Endothelial cell of umbilical vein (primary cell): ENCODE data around the gene PSMA1. TPM values are rescaled to one million over a fixed set of nuclear protein-coding genes. Genes with fewer than 3 reads are reported as not detected.

Experiments
- BruUV-seq: library from RNA; stranded (reverse); fragments of 400-500 nt; replicated peaks from 2 replicates; lab custom pipeline; 2021; lab: Mats Ljungman, UMichigan
- CTCF ChIA-PET: fragments of 300-600, 350-600 bp; sonication (Branson Sonifier 250); formaldehyde crosslinking; loops from one replicate; lab custom pipeline; 2021; ENCODE audit warnings: antibody characterized with exemption, inconsistent platforms; lab: Charles Lee
- POLR2A ChIA-PET: fragments of 300-600, 350-600 bp; sonication (Branson Sonifier 250); formaldehyde crosslinking; loops from one replicate; lab custom pipeline; 2021; ENCODE audit warnings: antibody characterized with exemption, inconsistent platforms; lab: Charles Lee
- DNase-seq: peaks from one replicate; pipeline ENCODE4 v3.0.0-alpha.2; 2011; ENCODE audit warnings: low read depth, low spot score
- FAIRE-seq: peaks from 2 replicates; lab custom pipeline; 2011; peaks lifted over from hg19 to GRCh38; lab: Jason Lieb, UNC
- H2AFZ ChIP-seq: 2 replicates; pipeline ENCODE4 v1.6.0; 2012; ENCODE audit warnings: low read depth, low read length, control low read depth, inconsistent platforms
- H3K27ac ChIP-seq: 2 replicates; pipeline ENCODE4 v1.5.1; 2011; ENCODE audit warnings: low read depth, mild to moderate bottlenecking, control low read depth, low read length, moderate library complexity; ENCODE audit not compliant: insufficient read depth
- H3K27me3 ChIP-seq, 2 experiments: 2 replicates each; pipeline versions ENCODE4 v1.6.0 to v1.6.1; 2011; ENCODE audit warnings: low read length in 2 of 2, mixed read lengths in 1 of 2; ENCODE audit not compliant: control insufficient read depth in 2 of 2, insufficient read depth in 2 of 2
- H3K36me3 ChIP-seq, 2 experiments: 2 replicates in 1 of 2; 3 replicates in 1 of 2; pipeline ENCODE4 v1.5.1; 2011; ENCODE audit warnings: low read length in 2 of 2, mild to moderate bottlenecking in 1 of 2, moderate library complexity in 1 of 2; ENCODE audit not compliant: control insufficient read depth in 2 of 2, insufficient read depth in 2 of 2; ENCODE audit errors: extremely low read depth in 1 of 2
- H3K4me1 ChIP-seq: 3 replicates; pipeline ENCODE4 v1.5.1; 2011; ENCODE audit warnings: mild to moderate bottlenecking, low read length; ENCODE audit not compliant: control insufficient read depth, insufficient read depth; ENCODE audit errors: extremely low read depth
- H3K4me2 ChIP-seq: 2 replicates; pipeline ENCODE4 v1.6.1; 2011; ENCODE audit warnings: low read length, control low read depth, mixed read lengths; ENCODE audit not compliant: insufficient read depth
- H3K4me3 ChIP-seq, 3 experiments: fragments of 200-600 bp in 1 of 3; sonication (generic), shearing (Covaris generic) in 1 of 3; replicated peaks in 1 of 3; 2 replicates each; pipeline ENCODE4 v1.5.1; 2011 to 2016; ENCODE audit warnings: control low read depth in 3 of 3, low read length in 3 of 3, mild to moderate bottlenecking in 2 of 3, inconsistent platforms in 1 of 3, low read depth in 1 of 3, moderate library complexity in 1 of 3; ENCODE audit not compliant: insufficient read depth in 1 of 3
- H3K79me2 ChIP-seq: 2 replicates; pipeline ENCODE4 v1.6.0; 2012; ENCODE audit warnings: low read length, inconsistent platforms; ENCODE audit not compliant: control insufficient read depth, insufficient read depth
- H3K9ac ChIP-seq: replicated peaks from 2 replicates; pipeline ENCODE3; 2011; ENCODE audit warnings: low read length, control low read depth; ENCODE audit not compliant: insufficient read depth; ENCODE audit errors: extremely low read depth
- H3K9me1 ChIP-seq: replicated peaks from 3 replicates; pipeline ENCODE4 v1.6.0; 2011; ENCODE audit warnings: mild to moderate bottlenecking, low read length; ENCODE audit not compliant: control insufficient read depth, insufficient read depth; ENCODE audit errors: extremely low read depth
- H3K9me3 ChIP-seq: replicated peaks from 2 replicates; pipeline ENCODE4 v1.5.1; 2012; ENCODE audit warnings: low read length, inconsistent platforms; ENCODE audit not compliant: control insufficient read depth, insufficient read depth
- H4K20me1 ChIP-seq: replicated peaks from 2 replicates; pipeline ENCODE3; 2011; ENCODE audit warnings: mild to moderate bottlenecking, low read length; ENCODE audit not compliant: control insufficient read depth, insufficient read depth; ENCODE audit errors: extremely low read depth
- CTCF ChIP-seq, 2 donors: IDR thresholded peaks; 1 replicate in 1 of 2; 2 replicates in 1 of 2; pipeline ENCODE4 v1.5.1; 2011; ENCODE audit warnings: low read length in 2 of 2, mild to moderate bottlenecking in 2 of 2, moderate library complexity in 2 of 2, control low read depth in 1 of 2, inconsistent platforms in 1 of 2, low read depth in 1 of 2; ENCODE audit not compliant: insufficient read depth in 1 of 2; ENCODE audit errors: extremely low read depth in 1 of 2
- EZH2 ChIP-seq: IDR thresholded peaks from 2 replicates; pipeline ENCODE4 v1.6.1; 2012; ENCODE audit warnings: borderline replicate concordance, low read depth, mild to moderate bottlenecking, moderate library complexity, low read length, inconsistent platforms; ENCODE audit not compliant: severe bottlenecking
- FOS ChIP-seq: IDR thresholded peaks from 2 replicates; pipeline ENCODE4 v1.6.1; 2011; ENCODE audit warnings: mild to moderate bottlenecking, low read length, moderate library complexity, borderline replicate concordance; ENCODE audit not compliant: insufficient read depth
- GATA2 ChIP-seq: IDR thresholded peaks from 2 replicates; pipeline ENCODE4 v1.7.0; 2011; ENCODE audit warnings: low read depth, mild to moderate bottlenecking, moderate library complexity, mixed read lengths, low read length; ENCODE audit not compliant: insufficient read length, insufficient read depth
- JUN ChIP-seq: IDR thresholded peaks from 2 replicates; pipeline ENCODE4 v1.6.1; 2011; ENCODE audit warnings: borderline replicate concordance, low read depth; ENCODE audit not compliant: insufficient read length, insufficient read depth
- MAX ChIP-seq: IDR thresholded peaks from 2 replicates; pipeline ENCODE4 v1.6.1; 2011; ENCODE audit not compliant: insufficient read depth, insufficient read length
- MYC ChIP-seq: IDR thresholded peaks from one replicate; pipeline ENCODE4 v1.6.1; 2011; ENCODE audit warnings: mild to moderate bottlenecking, low read depth, low read length
- POLR2A ChIP-seq: IDR thresholded peaks from 2 replicates; pipeline ENCODE4 v1.6.1; 2012; ENCODE audit warnings: low read depth, mild to moderate bottlenecking, control low read depth, low read length
- POLR2AphosphoS5 ChIP-seq: IDR thresholded peaks from 2 replicates; pipeline ENCODE4 v1.6.1; 2012; ENCODE audit warnings: low read depth, mild to moderate bottlenecking, control low read depth, low read length, moderate library complexity; ENCODE audit not compliant: insufficient read depth
- dilution Hi-C: fragments of 300-500 bp; cut with MboI; formaldehyde crosslinking; loops from one replicate; pipeline ENCODE4 v1.15.0; 2019; ENCODE audit warnings: low sequenced_read_pairs; ENCODE audit not compliant: extremely low pct_ligation_motif_present
- intact Hi-C: fragments of 100-400 bp; cut with micrococcal nuclease; formaldehyde crosslinking; loops from one replicate; pipeline ENCODE4 v1.10.0; 2022
- polyA plus RNA-seq, 4 experiments: library from polyadenylated mRNA; depleted of rRNA in 3 of 4; stranded (reverse) in 3 of 4; unstranded in 1 of 4; fragments of >200 nt; gene quantifications; 2 replicates each; pipeline versions ENCODE4 v1.2.1 to v1.2.3, GENCODE V29; 2011 to 2012; ENCODE audit warnings: missing spikeins in 1 of 4
- total RNA-seq: library from RNA; stranded (reverse); gene quantifications from 2 replicates; pipeline ENCODE4 v1.2.3, GENCODE V29; 2021

PSMA1 gene
- total and polyA plus RNA-seq, 2 donors (not counting 3 experiments of a cell fraction or from before 2014, with no cell fraction given): 194 to 220 TPM

- dilution Hi-C loops (no loop called here), intact Hi-C loops (no loop called here)
- H3K27me3 ChIP-seq: no peaks in the 10 kb centered on the region
- BruUV-seq: no TSS peak
- no peak overlapping the region for H2AFZ ChIP-seq
- H3K36me3 ChIP-seq: no peaks in the 10 kb centered on the region
- no peak overlapping the region for H3K4me3 ChIP-seq
- no peak overlapping the region for H3K27ac ChIP-seq
- H3K9me3 ChIP-seq: no peaks in the 10 kb centered on the region
- H3K79me2 ChIP-seq: no peaks in the 10 kb centered on the region
- H3K9me1 ChIP-seq: no peaks in the 10 kb centered on the region
- ChIA-PET POLR2A (no interaction called here), CTCF (interaction anchor here (1.2 to 1.4 kb wide), 2 partner anchors 361 to 378 kb away, joined by 3 to 4 read pairs; partner anchors contain the start of gene CYP2R1)
- TF ChIP-seq FOS (no peak), JUN (no peak), POLR2AphosphoS5 (no peak), POLR2A (no peak), MYC (no peak), MAX (no peak), EZH2 (no peak), CTCF (IDR thresholded peaks at IDR 0.05; ENCODE audit: extremely low read depth in 1 of 2, insufficient read depth in 1 of 2, low read depth in 1 of 2, low read length in 2 of 2) (no peak), GATA2 (no peak)
- DNase-seq: no peak
- H3K9ac ChIP-seq: no peak overlapping the region
- H3K4me1 ChIP-seq: no peaks in the 10 kb centered on the region
- no peak for FAIRE-seq
- no peaks in the 10 kb centered on the region for H4K20me1 ChIP-seq
- H3K4me2 ChIP-seq: no peak overlapping the region
These were observed 9.8 kb upstream of the PSMA1 start for GRCh38 chr11:14529951-14530350.
